Aorta (tissue), 5 donors: Measurements from ENCODE around the gene ATXN2L. TPM values are rescaled to one million over a fixed set of nuclear protein-coding genes. Genes with fewer than 3 reads are reported as not detected.
A peak's percentile ranks its signal among the peaks of the same experiment; 100 is the strongest.

ENCODE experiments used
- ATAC-seq: fragments of 200-7000 bp; cut with Tn5 transposase; one replicate; pipeline ENCODE4 v1.9.1; 2022; ENCODE audit warnings: moderate library complexity; ENCODE audit not compliant: low FRiP score
- DNase-seq, 2 donors: peaks; one replicate each; pipeline ENCODE4 v3.0.0-alpha.2; 2020
- H3K27ac ChIP-seq, 2 donors: one replicate each; pipeline ENCODE4 v1.5.1; 2013; ENCODE audit warnings: low read length in 2 of 2, mild to moderate bottlenecking in 2 of 2, moderate library complexity in 2 of 2, control low read depth in 1 of 2, inconsistent platforms in 1 of 2, low read depth in 1 of 2
- H3K27me3 ChIP-seq, 2 donors: one replicate each; pipeline ENCODE4 v1.6.1; 2013; ENCODE audit warnings: control low read depth in 1 of 2, low read length in 1 of 2, mild to moderate bottlenecking in 1 of 2, moderate library complexity in 1 of 2; ENCODE audit not compliant: insufficient read depth in 2 of 2, control insufficient read depth in 1 of 2
- H3K36me3 ChIP-seq, 2 donors: one replicate each; pipeline ENCODE4 v1.6.1; 2013; ENCODE audit warnings: control low read depth in 1 of 2, low read length in 1 of 2, mild to moderate bottlenecking in 1 of 2; ENCODE audit not compliant: insufficient read depth in 2 of 2, control insufficient read depth in 1 of 2
- H3K4me1 ChIP-seq, 2 donors: one replicate each; pipeline ENCODE4 v1.6.1; 2013; ENCODE audit warnings: low read length in 2 of 2, control low read depth in 1 of 2, mild to moderate bottlenecking in 1 of 2, moderate library complexity in 1 of 2; ENCODE audit not compliant: insufficient read depth in 2 of 2, control insufficient read depth in 1 of 2
- H3K4me3 ChIP-seq, 2 donors: one replicate each; pipeline ENCODE4 v1.5.1; 2013; ENCODE audit warnings: low read length in 2 of 2, control low read depth in 1 of 2, mild to moderate bottlenecking in 1 of 2
- H3K9me3 ChIP-seq: one replicate; pipeline ENCODE4 v1.6.1; 2013; ENCODE audit warnings: mild to moderate bottlenecking, low read length; ENCODE audit not compliant: control insufficient read depth
- WGBS, 2 donors: extraction: QIAGEN DNeasy Blood & Tissue Kit; methylation state at CpG; one replicate each; pipeline ENCODE4 v1.1.7; 2013; 5-methylcytosine and 5-hydroxymethylcytosine counted together
- intact Hi-C, 2 donors: fragments of 100-400 bp; cut with DNase I; formaldehyde crosslinking; loops; one replicate each; pipeline versions ENCODE4 v1.14.2 to v1.15.0; 2022
- polyA plus RNA-seq, 2 donors: library from polyadenylated mRNA; stranded (reverse); fragments of 200-250 nt; gene quantifications; one replicate each; pipeline ENCODE4 v1.2.3, GENCODE V29; 2013
- total RNA-seq, 2 donors: library from RNA; stranded (reverse); fragmentation: NEBNext Ultra II Directional; extraction: Animal tissue kit (Norgen Biotek cat#: 25700); gene quantifications; one replicate each; pipeline ENCODE4 v1.2.1, GENCODE V29; 2021
- donor health status: healthy with polysubstance abuse.
- donor health status: Bipolar disorder and iron deficiency.
- donor health status: DM: no; HTN: no; CAD: no.
- donor health status: DM: no; HTN: no; CAD: no.
- donor health status: DM: yes; HTN: yes; CAD: no.

Gene ATXN2L
- total and polyA plus RNA-seq, 4 donors = 22.4 to 124 (median 76.3) TPM

- 86 to 88% methylated on average over 16 to 18 of the region's 18 CpGs for WGBS, 2 donors
- intact Hi-C loops = no loop called here
- Histone ChIP-seq H3K27me3 (no peaks in the 10 kb centered on the region), H3K4me3 (no peak overlapping the region), H3K27ac (no peak overlapping the region), H3K9me3 (no peaks in the 10 kb centered on the region), H3K4me1 (no peaks in the 10 kb centered on the region), H3K36me3 (peaks cover 0 to 4% of the 10 kb centered on the region in 2 donors)
- DNase-seq (peak in 1 of 2 donors; percentile 77), ATAC-seq (no peak)
Observed at GRCh38 chr16:28873543-28874201, 50.9 kb downstream of the ATXN2L start.

- 94 to 96% methylated on average over 6 of the region's 6 CpGs for WGBS, 2 donors
- no peaks in the 10 kb centered on the region for H3K9me3 ChIP-seq
- DNase-seq = no peak
- no peak overlapping the region for H3K27ac ChIP-seq
- H3K4me1 ChIP-seq = no peaks in the 10 kb centered on the region
- intact Hi-C loops = no loop called here
- no peak overlapping the region for H3K4me3 ChIP-seq
- ATAC-seq = no peak
- H3K36me3 ChIP-seq = peaks cover 0 to 2% of the 10 kb centered on the region in 2 donors
- no peaks in the 10 kb centered on the region for H3K27me3 ChIP-seq
Observed at GRCh38 chr16:28874406-28874805, 51.6 kb downstream of the ATXN2L start.

GRCh38 chr16:28875134-28876018 is 52.6 kb downstream of the ATXN2L start:
- Histone ChIP-seq H3K4me1 (no peaks in the 10 kb centered on the region), H3K9me3 (no peaks in the 10 kb centered on the region), H3K4me3 (no peak overlapping the region), H3K27ac (no peak overlapping the region), H3K27me3 (no peaks in the 10 kb centered on the region), H3K36me3 (no peaks in the 10 kb centered on the region)
- no peak for DNase-seq
- intact Hi-C loops = loop anchor here in 1 of 2 donors (5.0 kb wide), 1 partner anchor 72 kb away; no protein-coding TSS in a partner anchor
- WGBS, 2 donors = 56 to 59% methylated on average over 12 to 13 of the region's 13 CpGs
- ATAC-seq = no peak

- intact Hi-C loops = loop anchor here in 1 of 2 donors (5.0 kb wide), 1 partner anchor 71 kb away; no protein-coding TSS in a partner anchor
- DNase-seq (no peak), ATAC-seq (no peak)
- Histone ChIP-seq H3K9me3 (no peaks in the 10 kb centered on the region), H3K27ac (no peak overlapping the region), H3K27me3 (no peaks in the 10 kb centered on the region), H3K36me3 (no peaks in the 10 kb centered on the region), H3K4me3 (no peak overlapping the region), H3K4me1 (no peaks in the 10 kb centered on the region)
- 35 to 42% methylated on average over 17 of the region's 17 CpGs for WGBS, 2 donors
Observed at GRCh38 chr16:28876019-28876659, 53.3 kb downstream of the ATXN2L start.

GRCh38 chr16:28876973-28877654 is 54.3 kb downstream of the ATXN2L start:
- DNase-seq (no peak), ATAC-seq (no peak)
- H3K9me3 ChIP-seq = no peaks in the 10 kb centered on the region
- H3K27me3 ChIP-seq = no peaks in the 10 kb centered on the region
- no peaks in the 10 kb centered on the region for H3K4me1 ChIP-seq
- H3K36me3 ChIP-seq = no peaks in the 10 kb centered on the region
- no peak overlapping the region for H3K27ac ChIP-seq
- intact Hi-C loops = loop anchor here in 1 of 2 donors (5.0 kb wide), 1 partner anchor 70 kb away; no protein-coding TSS in a partner anchor
- H3K4me3 ChIP-seq = no peak overlapping the region
- 50 to 54% methylated on average over 12 of the region's 12 CpGs for WGBS, 2 donors

- ATAC-seq (no peak), DNase-seq (no peak)
- no peaks in the 10 kb centered on the region for H3K9me3 ChIP-seq
- no peaks in the 10 kb centered on the region for H3K36me3 ChIP-seq
- H3K27me3 ChIP-seq = no peaks in the 10 kb centered on the region
- H3K27ac ChIP-seq = no peak overlapping the region
- intact Hi-C loops = loop anchor here in 1 of 2 donors (5.0 kb wide), 1 partner anchor 70 kb away; no protein-coding TSS in a partner anchor
- no peak overlapping the region for H3K4me3 ChIP-seq
- H3K4me1 ChIP-seq = no peaks in the 10 kb centered on the region
- 68 to 76% methylated on average over 2 of the region's 2 CpGs for WGBS, 2 donors
Observed at GRCh38 chr16:28877655-28878000, 54.8 kb downstream of the ATXN2L start.

GRCh38 chr16:28878083-28878926 is 55.5 kb downstream of the ATXN2L start, which contains the start of gene ATP2A1:
Gene ATP2A1, plus strand, starts transcription at chr16:28878488. Its CDS starts 184 bp downstream, at chr16:28878672.
- H3K4me1 ChIP-seq = no peaks in the 10 kb centered on the region
- H3K4me3 ChIP-seq = peak within 1 kb of the TSS in 1 of 2 donors; percentile 12
- 66 to 71% methylated on average over 25 of the region's 25 CpGs for WGBS, 2 donors
- ATAC-seq (no peak), DNase-seq (no peak)
- no peaks in the 10 kb centered on the region for H3K27me3 ChIP-seq
- no peaks in the 10 kb centered on the region for H3K36me3 ChIP-seq
- H3K27ac ChIP-seq = no peak within 1 kb of the TSS
- intact Hi-C loops = loop anchor here in 1 of 2 donors (5.0 kb wide), 1 partner anchor 69 kb away; no protein-coding TSS in a partner anchor
- H3K9me3 ChIP-seq = no peaks in the 10 kb centered on the region
